ENCODE measurements around the gene PRKAG2.

- TF ChIP-seq CTCF (IDR thresholded peaks at IDR 0.05; ENCODE audit: low read depth, low read length) = no peak
- no peak for TF ChIP-seq EZH2phosphoT487 (IDR thresholded peaks at IDR 0.05; ENCODE audit: low read depth)
Observed at GRCh38 chr7:151888079-151889067, 11.5 kb upstream of the PRKAG2 start.
